C4-2B (cell line): ENCODE data around the gene DEGS1.

Experiments used
- H3K27ac ChIP-seq: fragments of 450-650 bp; 2 replicates; pipeline ENCODE4 v1.5.1; 2017
- CTCF ChIP-seq: fragments of 450-650 bp; conservative IDR thresholded peaks from 2 replicates; pipeline ENCODE4 v1.5.1; 2017; ENCODE audit warnings: mild to moderate bottlenecking
- ZFX ChIP-seq: fragments of 450-650 bp; IDR thresholded peaks from 2 replicates; pipeline ENCODE4 v1.6.1; 2017

Gene DEGS1

GRCh38 chr1:224234017-224234416 lies 51.0 kb downstream of the DEGS1 start:
- H3K27ac ChIP-seq: no peak overlapping the region
- TF ChIP-seq CTCF: no peak
- TF ChIP-seq ZFX: no peak

GRCh38 chr1:224235813-224236493 lies 52.9 kb downstream of the DEGS1 start:
- no peak overlapping the region for H3K27ac ChIP-seq
- TF ChIP-seq CTCF (no peak), ZFX (no peak)

GRCh38 chr1:224237119-224237881 lies 54.3 kb downstream of the DEGS1 start:
- TF ChIP-seq ZFX (no peak), CTCF (no peak)
- H3K27ac ChIP-seq: no peak overlapping the region

- TF ChIP-seq ZFX (no peak), CTCF (no peak)
- H3K27ac ChIP-seq: no peak overlapping the region
Observed at GRCh38 chr1:224238212-224238611, 55.2 kb downstream of the DEGS1 start.

GRCh38 chr1:224238756-224239155 lies 55.7 kb downstream of the DEGS1 start:
- H3K27ac ChIP-seq: no peak overlapping the region
- no peak for TF ChIP-seq CTCF
- no peak for TF ChIP-seq ZFX
